NB4 (cell line): ENCODE results near the gene CDC42BPA.

Experiments
- MYC ChIP-seq: IDR thresholded peaks from 2 replicates; pipeline ENCODE4 v1.6.1; 2011; ENCODE audit warnings: low read depth, low read length
- POLR2A ChIP-seq: IDR thresholded peaks from 2 replicates; pipeline ENCODE4 v1.6.1; 2011; ENCODE audit warnings: mild to moderate bottlenecking; ENCODE audit not compliant: insufficient read length; ENCODE audit errors: extremely low read depth
- TF ChIP-seq, protein P1 (sequence below): IDR thresholded peaks from one replicate; pipeline ENCODE4 v1.5.1; 2012; ENCODE audit warnings: low read depth, low read length
- TF ChIP-seq, protein P2 (sequence below): IDR thresholded peaks from 2 replicates; pipeline ENCODE4 v1.6.1; 2011; ENCODE audit warnings: low read depth, low read length

DNA sequence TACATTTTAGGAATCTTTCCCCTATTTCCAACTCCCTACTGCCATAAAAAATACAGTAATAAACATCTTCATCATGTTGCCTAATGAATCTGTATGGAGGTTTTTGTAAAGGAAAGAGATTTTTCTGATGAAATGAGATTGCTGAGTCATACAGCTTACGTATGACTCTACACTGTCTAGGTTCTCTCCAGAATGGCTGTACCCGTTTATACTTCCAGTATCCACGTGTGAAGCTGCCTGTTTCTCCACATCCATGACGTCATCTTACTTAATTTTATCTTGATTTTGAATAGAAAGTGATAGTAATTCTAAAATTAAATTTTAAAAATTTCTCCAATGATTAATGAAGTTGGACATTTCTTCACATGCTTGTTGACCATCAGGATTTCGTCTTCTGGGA is 274.5 kb downstream of the CDC42BPA start:
- TF ChIP-seq, protein P1, sequence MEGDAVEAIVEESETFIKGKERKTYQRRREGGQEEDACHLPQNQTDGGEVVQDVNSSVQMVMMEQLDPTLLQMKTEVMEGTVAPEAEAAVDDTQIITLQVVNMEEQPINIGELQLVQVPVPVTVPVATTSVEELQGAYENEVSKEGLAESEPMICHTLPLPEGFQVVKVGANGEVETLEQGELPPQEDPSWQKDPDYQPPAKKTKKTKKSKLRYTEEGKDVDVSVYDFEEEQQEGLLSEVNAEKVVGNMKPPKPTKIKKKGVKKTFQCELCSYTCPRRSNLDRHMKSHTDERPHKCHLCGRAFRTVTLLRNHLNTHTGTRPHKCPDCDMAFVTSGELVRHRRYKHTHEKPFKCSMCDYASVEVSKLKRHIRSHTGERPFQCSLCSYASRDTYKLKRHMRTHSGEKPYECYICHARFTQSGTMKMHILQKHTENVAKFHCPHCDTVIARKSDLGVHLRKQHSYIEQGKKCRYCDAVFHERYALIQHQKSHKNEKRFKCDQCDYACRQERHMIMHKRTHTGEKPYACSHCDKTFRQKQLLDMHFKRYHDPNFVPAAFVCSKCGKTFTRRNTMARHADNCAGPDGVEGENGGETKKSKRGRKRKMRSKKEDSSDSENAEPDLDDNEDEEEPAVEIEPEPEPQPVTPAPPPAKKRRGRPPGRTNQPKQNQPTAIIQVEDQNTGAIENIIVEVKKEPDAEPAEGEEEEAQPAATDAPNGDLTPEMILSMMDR, result no peak
- no peak for TF ChIP-seq MYC
- TF ChIP-seq, protein P2, sequence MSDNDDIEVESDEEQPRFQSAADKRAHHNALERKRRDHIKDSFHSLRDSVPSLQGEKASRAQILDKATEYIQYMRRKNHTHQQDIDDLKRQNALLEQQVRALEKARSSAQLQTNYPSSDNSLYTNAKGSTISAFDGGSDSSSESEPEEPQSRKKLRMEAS, result no peak
- no peak for TF ChIP-seq POLR2A
